CD4-positive, CD25-positive, alpha-beta regulatory T cell (primary cell): ENCODE measurements around the gene CNOT6. TPM values are rescaled to one million over a fixed set of nuclear protein-coding genes. Genes with fewer than 3 reads are reported as not detected.
"Not testable (repeated sequence)": the region's sequence is repeated elsewhere in the genome, so short reads cannot be mapped to it uniquely, and the experiment has no call there.

ENCODE experiments used
- ATAC-seq, 2 donors: fragments of 150-1000 bp; cut with Tn5 transposase; one replicate each; pipeline ENCODE4 v1.10.0; 2021; ENCODE audit warnings: low read depth in 2 of 2, moderate number of reproducible peaks in 2 of 2, moderate library complexity in 1 of 2
- DNase-seq, 3 donors: peaks; one replicate each; pipeline versions ENCODE4 v3.0.0 to v3.0.0-alpha.2; 2012 to 2022; ENCODE audit warnings: mixed read lengths in 1 of 3
- H3K27ac ChIP-seq: one replicate; pipeline ENCODE4 v1.7.0; 2013; ENCODE audit warnings: mild to moderate bottlenecking, low read length; ENCODE audit not compliant: insufficient read depth, poor library complexity, severe bottlenecking
- H3K27me3 ChIP-seq: one replicate; pipeline ENCODE4 v1.7.0; 2013; ENCODE audit warnings: low read length; ENCODE audit not compliant: control insufficient read depth, insufficient read depth
- H3K36me3 ChIP-seq: one replicate; pipeline ENCODE4 v1.7.0; 2013; ENCODE audit warnings: mild to moderate bottlenecking, low read length, moderate library complexity; ENCODE audit not compliant: control insufficient read depth, insufficient read depth
- H3K4me1 ChIP-seq: 2 replicates; pipeline ENCODE4 v1.7.0; 2013; ENCODE audit warnings: mild to moderate bottlenecking, low read length; ENCODE audit not compliant: insufficient read depth, control insufficient read depth, poor library complexity, severe bottlenecking
- H3K4me3 ChIP-seq: one replicate; pipeline ENCODE4 v1.7.0; 2013; ENCODE audit warnings: low read depth, mild to moderate bottlenecking, low read length, moderate library complexity
- H3K9me3 ChIP-seq, 2 experiments: 1 replicate in 1 of 2; 2 replicates in 1 of 2; pipeline ENCODE4 v1.7.0; 2013; ENCODE audit warnings: low read length in 2 of 2, mild to moderate bottlenecking in 1 of 2, moderate library complexity in 1 of 2; ENCODE audit not compliant: control insufficient read depth in 2 of 2
- H3K27ac Mint-ChIP-seq, 3 donors: one replicate each; pipeline ENCODE4 v1.8.0; 2020 to 2022; ENCODE audit warnings: mild to moderate bottlenecking in 3 of 3, mixed read lengths in 3 of 3, moderate library complexity in 2 of 3
- H3K27me3 Mint-ChIP-seq: one replicate; pipeline ENCODE4 v1.8.0; 2022; ENCODE audit warnings: mild to moderate bottlenecking, mixed read lengths
- H3K36me3 Mint-ChIP-seq: one replicate; pipeline ENCODE4 v1.8.0; 2020; ENCODE audit warnings: mixed read lengths
- H3K4me1 Mint-ChIP-seq, 4 donors: one replicate each; pipeline ENCODE4 v1.8.0; 2020 to 2022; ENCODE audit warnings: mixed read lengths in 4 of 4, mild to moderate bottlenecking in 1 of 4
- H3K4me3 Mint-ChIP-seq, 4 donors: one replicate each; pipeline ENCODE4 v1.8.0; 2020 to 2022; ENCODE audit warnings: mild to moderate bottlenecking in 4 of 4, mixed read lengths in 4 of 4, moderate library complexity in 3 of 4
- H3K9me3 Mint-ChIP-seq, 7 donors: one replicate each; pipeline ENCODE4 v1.8.0; 2020 to 2022; ENCODE audit warnings: mixed read lengths in 7 of 7, mild to moderate bottlenecking in 3 of 7, moderate library complexity in 2 of 7
- polyA plus RNA-seq, 4 donors: library from polyadenylated mRNA; unstranded; fragments of 300-500 nt; fragmentation: Illumina TruSeq; gene quantifications; one replicate each; pipeline ENCODE4 v1.2.3, GENCODE V29; 2021
- total RNA-seq: library from RNA; stranded (reverse); gene quantifications from one replicate; pipeline ENCODE4 v1.2.3, GENCODE V29; 2022

Gene CNOT6
- total and polyA plus RNA-seq, 5 donors from 2014 or later = 7.6 to 22.8 (median 9.0) TPM

DNA sequence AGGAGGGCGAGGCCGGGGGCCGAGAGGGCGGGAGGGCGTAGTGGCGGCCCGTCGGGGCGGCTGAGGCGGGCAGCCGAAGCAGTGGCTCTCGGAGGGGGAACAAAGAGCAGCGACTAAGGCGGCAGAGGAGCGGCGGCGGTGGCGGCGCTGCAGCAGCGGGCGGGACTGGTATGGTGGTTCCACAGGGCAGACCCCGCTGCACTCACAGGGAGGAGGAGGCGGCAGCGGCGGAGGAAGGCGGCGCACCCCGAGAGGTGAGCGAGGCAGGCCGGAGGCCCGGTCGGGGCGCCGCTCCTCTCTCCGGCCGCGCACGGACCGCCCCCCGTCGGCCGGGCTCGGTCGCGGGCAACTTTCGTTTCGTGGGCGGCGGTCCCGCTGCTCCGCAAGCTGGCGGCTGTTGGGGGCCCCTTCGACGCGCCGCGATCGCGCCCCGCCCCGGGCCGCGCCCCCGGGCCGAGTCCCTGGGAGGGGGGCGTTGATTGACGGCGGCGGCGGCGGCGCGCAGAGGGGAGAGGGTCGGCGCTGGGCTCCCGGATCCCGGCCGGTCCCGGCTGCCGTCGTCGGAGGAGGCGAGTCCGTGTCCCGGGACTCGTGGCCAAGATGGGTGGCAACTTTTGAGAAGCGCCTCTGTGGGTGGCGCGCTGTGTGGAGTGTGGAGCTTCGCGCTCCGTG lies 467 bp downstream of the CNOT6 start:
- H3K27me3 ChIP-seq = no peaks in the 10 kb centered on the region
- peaks cover 24% of the 10 kb centered on the region for H3K4me1 ChIP-seq
- Mint-ChIP-seq H3K36me3 (peaks cover 13% of the 10 kb centered on the region), H3K27me3 (no peaks in the 10 kb centered on the region), H3K9me3 (peaks cover 0 to 3% (median 0%) of the 10 kb centered on the region in 7 donors), H3K4me1 (peaks cover 18 to 49% (median 32%) of the 10 kb centered on the region in 4 donors), H3K27ac (peak overlapping the region; percentile 92 to 98 (median 93)), H3K4me3 (peak overlapping the region; percentile 92 to 100 (median 97))
- no peaks in the 10 kb centered on the region for H3K9me3 ChIP-seq
- peak overlapping the region; percentile 89 for H3K4me3 ChIP-seq
- peak overlapping the region; percentile 91 for H3K27ac ChIP-seq
- peak; percentile 38 for ATAC-seq
- peak; percentile 50 to 61 (median 59) for DNase-seq
- no peaks in the 10 kb centered on the region for H3K36me3 ChIP-seq

DNA sequence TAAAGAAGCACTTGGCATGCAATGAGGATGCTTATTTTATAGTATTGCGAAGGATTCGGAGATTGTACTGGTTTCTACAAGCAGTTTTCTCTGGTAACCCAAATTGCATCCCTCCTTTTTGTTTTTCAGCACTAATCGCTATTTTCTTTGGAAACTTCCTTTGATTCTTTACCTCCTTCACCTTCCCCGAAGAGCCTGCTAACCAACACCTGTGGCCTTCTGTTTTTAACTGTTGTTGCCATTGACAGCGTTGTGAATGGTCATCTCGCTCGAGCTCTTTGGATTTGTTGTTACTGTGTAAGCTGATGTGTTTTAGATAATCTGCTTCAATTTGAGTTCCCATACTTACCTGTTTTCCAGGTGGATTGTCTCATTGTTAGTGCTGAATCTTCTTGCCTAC lies 1.1 kb downstream of the CNOT6 start:
- no peak for ATAC-seq
- peak overlapping the region; percentile 83 to 100 (median 90) for H3K4me3 Mint-ChIP-seq
- Histone ChIP-seq H3K4me3 (peak overlapping the region; percentile 89), H3K27ac (peak overlapping the region; percentile 91), H3K4me1 (peaks cover 26% of the 10 kb centered on the region), H3K9me3 (no peaks in the 10 kb centered on the region), H3K27me3 (no peaks in the 10 kb centered on the region), H3K36me3 (peaks cover 3% of the 10 kb centered on the region)
- DNase-seq = no peak
- H3K27me3 Mint-ChIP-seq = no peaks in the 10 kb centered on the region
- peaks cover 20 to 53% (median 34%) of the 10 kb centered on the region in 4 donors for H3K4me1 Mint-ChIP-seq
- H3K9me3 Mint-ChIP-seq = peaks cover 0 to 3% (median 0%) of the 10 kb centered on the region in 7 donors
- peaks cover 13% of the 10 kb centered on the region for H3K36me3 Mint-ChIP-seq
- peak overlapping the region; percentile 45 to 90 (median 82) for H3K27ac Mint-ChIP-seq

GRCh38 chr5:180495991-180496741 lies 2.0 kb downstream of the CNOT6 start:
- peaks cover 20 to 53% (median 33%) of the 10 kb centered on the region in 4 donors for H3K4me1 Mint-ChIP-seq
- no peaks in the 10 kb centered on the region for H3K27me3 Mint-ChIP-seq
- H3K4me3 Mint-ChIP-seq = peak overlapping the region; percentile 82 to 100 (median 83)
- peaks cover 0 to 3% (median 0%) of the 10 kb centered on the region in 7 donors for H3K9me3 Mint-ChIP-seq
- H3K36me3 Mint-ChIP-seq = peaks cover 13% of the 10 kb centered on the region
- Histone ChIP-seq H3K27ac (no peak overlapping the region), H3K36me3 (peaks cover 3% of the 10 kb centered on the region), H3K27me3 (no peaks in the 10 kb centered on the region), H3K4me1 (peaks cover 26% of the 10 kb centered on the region), H3K4me3 (peak overlapping the region; percentile 89), H3K9me3 (no peaks in the 10 kb centered on the region)
- peak overlapping the region in 2 of 3 donors; percentile 36 to 92 for H3K27ac Mint-ChIP-seq
- ATAC-seq = no peak
- DNase-seq = no peak

GRCh38 chr5:180496806-180497205 lies 2.6 kb downstream of the CNOT6 start:
- ATAC-seq, H3K9me3 Mint-ChIP-seq, DNase-seq, H3K27me3 Mint-ChIP-seq, H3K36me3 ChIP-seq, H3K27me3 ChIP-seq, H3K27ac ChIP-seq, H3K9me3 ChIP-seq, H3K27ac Mint-ChIP-seq: not testable (repeated sequence)
- peak overlapping the region; percentile 89 for H3K4me3 ChIP-seq
- peaks cover 26% of the 10 kb centered on the region for H3K4me1 ChIP-seq
- H3K4me1 Mint-ChIP-seq = peaks cover 20 to 53% (median 33%) of the 10 kb centered on the region in 4 donors
- H3K36me3 Mint-ChIP-seq = peaks cover 13% of the 10 kb centered on the region
- H3K4me3 Mint-ChIP-seq = peak overlapping the region in 2 of 4 donors; percentile 40 to 100

- not testable (repeated sequence) for H3K9me3 Mint-ChIP-seq, H3K27me3 Mint-ChIP-seq, H3K4me3 ChIP-seq, ATAC-seq, H3K27ac ChIP-seq, DNase-seq, H3K36me3 ChIP-seq, H3K27me3 ChIP-seq, H3K9me3 ChIP-seq
- peaks cover 20 to 48% (median 30%) of the 10 kb centered on the region in 4 donors for H3K4me1 Mint-ChIP-seq
- peak overlapping the region in 2 of 3 donors; percentile 42 to 75 for H3K27ac Mint-ChIP-seq
- H3K4me1 ChIP-seq = peaks cover 26% of the 10 kb centered on the region
- H3K4me3 Mint-ChIP-seq = peak overlapping the region in 2 of 4 donors; percentile 33 to 100
- peaks cover 13% of the 10 kb centered on the region for H3K36me3 Mint-ChIP-seq
Measured at GRCh38 chr5:180497865-180498264, 3.7 kb downstream of the CNOT6 start.

DNA sequence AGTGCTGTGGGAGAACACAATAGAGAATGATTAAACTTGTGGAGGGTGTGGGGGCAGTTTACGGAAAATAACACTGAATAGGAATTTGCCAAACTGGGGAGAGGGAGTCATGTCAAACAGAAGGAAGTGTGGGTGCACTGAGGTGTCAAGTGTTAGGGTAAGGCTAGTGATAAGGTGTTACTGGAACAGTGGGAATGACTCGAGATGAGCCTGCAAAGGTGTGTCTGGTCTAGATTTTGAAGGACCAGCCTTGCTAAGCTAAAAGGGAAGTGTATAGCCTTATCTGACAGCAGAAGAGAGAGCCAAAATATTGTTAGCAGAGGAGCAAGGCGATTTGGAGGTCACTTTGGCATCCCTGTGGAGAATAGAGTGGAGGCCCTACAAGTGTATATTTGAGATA lies 4.2 kb downstream of the CNOT6 start:
- DNase-seq = no peak
- Mint-ChIP-seq H3K27me3 (no peaks in the 10 kb centered on the region), H3K36me3 (peaks cover 13% of the 10 kb centered on the region), H3K4me3 (peak overlapping the region in 3 of 4 donors; percentile 33 to 100 (median 44)), H3K9me3 (peaks cover 0 to 1% (median 0%) of the 10 kb centered on the region in 7 donors), H3K4me1 (peaks cover 17 to 45% (median 28%) of the 10 kb centered on the region in 4 donors), H3K27ac (peak overlapping the region in 2 of 3 donors; percentile 42 to 75)
- Histone ChIP-seq H3K9me3 (no peaks in the 10 kb centered on the region), H3K36me3 (peaks cover 3% of the 10 kb centered on the region), H3K27ac (no peak overlapping the region), H3K4me3 (no peak overlapping the region), H3K4me1 (peaks cover 25% of the 10 kb centered on the region), H3K27me3 (no peaks in the 10 kb centered on the region)
- ATAC-seq = no peak

GRCh38 chr5:180499684-180500083 lies 5.5 kb downstream of the CNOT6 start:
- Mint-ChIP-seq H3K4me3 (peak overlapping the region in 3 of 4 donors; percentile 14 to 24 (median 15)), H3K36me3 (peaks cover 14% of the 10 kb centered on the region), H3K4me1 (peaks cover 22 to 41% (median 29%) of the 10 kb centered on the region in 4 donors), H3K27me3 (no peaks in the 10 kb centered on the region), H3K27ac (peak overlapping the region in 2 of 3 donors; percentile 21 to 42), H3K9me3 (no peaks in the 10 kb centered on the region)
- Histone ChIP-seq H3K27ac (no peak overlapping the region), H3K9me3 (no peaks in the 10 kb centered on the region), H3K4me1 (peaks cover 22% of the 10 kb centered on the region), H3K4me3 (no peak overlapping the region), H3K36me3 (peaks cover 3% of the 10 kb centered on the region), H3K27me3 (no peaks in the 10 kb centered on the region)
- ATAC-seq (no peak), DNase-seq (peak in 1 of 3 donors; percentile 31)
